GM21515 (cell line): Measurements from ENCODE around the gene IDUA.
"Not testable (repeated sequence)": the region's sequence is repeated elsewhere in the genome, so short reads cannot be mapped to it uniquely, and the experiment has no call there.

Experiments used
- ATAC-seq: cut with Tn5 transposase; IDR thresholded peaks from one replicate; pipeline ENCODE4 v1.9.1; 2021; ENCODE audit not compliant: unreplicated experiment

The IDUA gene

DNA sequence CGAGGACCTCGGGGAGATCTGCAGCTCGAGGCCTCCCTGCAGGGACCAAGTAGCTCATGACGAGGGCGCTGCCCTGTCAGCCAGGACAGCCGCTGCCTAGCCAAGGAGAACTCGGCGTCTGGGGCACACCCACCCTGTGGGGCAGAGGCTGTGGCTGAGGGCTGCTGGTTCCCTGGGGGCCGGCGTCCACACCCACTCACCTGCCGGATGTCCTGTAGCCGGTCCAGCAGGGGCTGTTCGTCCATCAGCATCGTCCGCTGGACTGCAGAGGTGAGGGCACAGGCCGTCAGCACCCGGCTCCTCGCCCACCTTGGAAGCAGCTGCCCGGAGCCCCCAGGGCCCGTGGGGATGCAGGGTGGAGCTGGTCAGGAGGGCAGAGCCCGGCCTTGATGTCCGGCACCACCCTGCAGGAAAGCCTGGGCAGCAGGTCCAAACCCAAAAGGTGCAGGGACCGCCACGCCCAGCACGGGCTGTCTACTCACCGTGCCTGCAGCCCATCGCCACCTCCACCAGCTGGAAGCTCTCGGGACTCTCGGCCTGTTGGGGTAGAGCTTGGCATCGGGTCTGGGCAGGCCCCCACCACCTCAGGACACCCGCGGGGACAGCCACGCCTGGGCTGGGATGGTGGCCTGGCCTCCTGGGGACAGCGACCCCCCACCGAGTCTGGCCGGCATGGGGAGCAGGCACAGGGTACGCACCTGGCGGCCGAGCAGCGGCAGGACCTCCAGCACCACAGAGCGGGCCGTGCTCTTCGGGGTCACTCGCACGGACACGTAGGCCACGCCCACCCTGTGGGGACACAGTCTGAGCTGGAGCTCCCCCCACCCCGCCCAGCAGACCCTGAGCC, 20.4 kb upstream of the IDUA start:
- ATAC-seq: no peak

DNA sequence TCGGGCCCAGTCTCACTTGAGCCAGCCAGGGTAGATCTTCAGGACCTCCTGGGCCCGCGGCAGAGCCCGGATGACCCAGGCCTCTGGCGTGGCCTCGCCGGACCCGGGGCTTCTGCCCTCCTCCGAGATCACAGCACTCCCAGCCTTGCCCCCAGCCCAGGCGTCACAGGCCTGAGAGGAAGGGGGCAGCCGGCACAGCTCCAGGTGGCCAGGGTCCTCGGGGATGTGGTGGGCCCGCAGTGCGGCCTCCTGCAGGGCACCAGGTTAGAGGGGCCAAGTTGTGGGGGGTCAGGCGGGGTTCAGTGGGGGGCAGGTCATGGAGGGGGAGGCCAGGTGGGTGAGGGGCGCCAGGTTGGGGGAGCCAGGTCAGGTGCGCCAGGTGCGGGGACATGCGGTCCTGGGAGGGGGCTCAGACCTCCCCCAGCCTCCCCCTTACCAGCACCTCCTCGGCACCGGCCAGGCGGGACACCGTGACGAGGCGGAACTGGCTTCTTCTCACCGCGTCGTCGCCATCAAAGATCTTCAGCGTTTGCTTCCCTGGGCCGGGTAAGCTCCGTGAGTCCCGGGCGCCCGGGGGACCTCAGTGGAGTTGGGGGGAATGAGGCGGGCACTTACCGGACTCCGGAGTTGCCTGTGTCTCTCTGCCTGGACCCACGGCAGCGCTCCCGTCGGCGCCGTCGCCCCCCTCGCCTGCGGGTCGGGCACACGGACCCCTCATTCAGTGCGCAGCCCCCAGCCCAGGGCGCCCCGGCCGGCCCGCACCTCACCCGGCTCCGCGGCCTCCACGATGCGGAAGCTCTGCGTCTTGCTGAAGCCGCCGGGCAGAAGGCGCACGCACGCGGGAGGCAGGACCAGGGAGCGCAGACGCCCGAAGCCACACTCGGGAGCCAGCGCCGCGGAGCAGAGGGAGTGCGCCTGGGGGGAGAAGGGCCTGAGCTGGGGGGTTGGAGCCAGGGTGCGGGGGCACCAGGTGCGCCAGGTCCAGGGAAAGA, 19.4 kb upstream of the IDUA start:
- ATAC-seq: no peak

DNA sequence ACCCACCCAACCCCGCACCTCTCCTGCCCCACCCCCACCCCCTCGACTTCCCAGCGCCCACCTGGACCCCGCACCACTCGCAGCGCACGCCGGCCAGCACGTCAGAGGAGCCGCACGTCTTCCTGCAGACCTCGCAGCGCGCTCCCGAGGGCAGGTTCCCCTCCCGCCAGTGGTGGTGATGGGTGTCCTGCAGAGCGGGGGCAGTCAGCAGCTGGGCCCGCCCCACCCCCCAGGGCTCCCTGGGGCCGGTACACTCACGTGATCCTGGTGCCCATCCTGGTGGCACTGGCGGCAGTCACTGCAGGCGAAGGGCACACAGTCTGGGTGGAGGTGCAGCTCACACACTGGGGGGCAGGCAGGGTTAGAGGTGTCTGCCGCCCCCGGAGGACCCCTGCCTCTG, 18.6 kb upstream of the IDUA start:
- no peak for ATAC-seq

GRCh38 chr4:968621-969394, 18.0 kb upstream of the IDUA start:
- ATAC-seq: no peak

DNA sequence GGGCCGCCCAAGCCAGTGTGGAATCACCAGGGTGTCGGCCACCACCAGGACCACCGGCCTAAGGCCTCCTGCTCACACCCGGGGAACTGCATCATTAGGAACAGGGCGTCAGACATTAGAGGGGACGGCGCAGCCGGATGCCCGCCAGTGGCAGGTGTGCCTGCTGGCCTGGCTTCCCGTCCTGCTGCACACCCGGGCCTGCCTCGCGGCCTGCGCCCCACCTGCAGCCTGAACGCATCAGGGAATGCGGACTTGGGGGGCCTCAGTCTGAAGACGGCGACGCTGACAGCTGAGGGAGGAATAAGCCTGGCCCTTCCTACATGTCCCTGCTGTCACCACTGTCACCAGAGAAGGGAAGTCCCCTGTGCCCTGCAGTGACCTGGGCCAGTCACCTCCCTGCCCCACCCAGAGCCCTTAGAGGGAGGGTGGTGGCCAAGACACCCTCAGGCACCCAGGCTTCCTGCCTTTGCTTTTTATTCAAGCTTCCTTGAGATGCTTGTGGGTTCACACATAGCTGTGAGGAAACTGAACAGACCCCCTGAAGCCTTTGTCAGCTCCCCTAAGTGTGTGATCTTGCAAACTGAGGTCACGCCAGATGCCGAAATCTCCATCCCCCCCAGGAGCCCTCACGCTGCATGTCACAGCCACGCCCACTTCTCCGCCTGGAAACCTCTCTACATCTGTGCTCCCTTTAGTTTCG, 16.6 kb upstream of the IDUA start:
- ATAC-seq: no peak

DNA sequence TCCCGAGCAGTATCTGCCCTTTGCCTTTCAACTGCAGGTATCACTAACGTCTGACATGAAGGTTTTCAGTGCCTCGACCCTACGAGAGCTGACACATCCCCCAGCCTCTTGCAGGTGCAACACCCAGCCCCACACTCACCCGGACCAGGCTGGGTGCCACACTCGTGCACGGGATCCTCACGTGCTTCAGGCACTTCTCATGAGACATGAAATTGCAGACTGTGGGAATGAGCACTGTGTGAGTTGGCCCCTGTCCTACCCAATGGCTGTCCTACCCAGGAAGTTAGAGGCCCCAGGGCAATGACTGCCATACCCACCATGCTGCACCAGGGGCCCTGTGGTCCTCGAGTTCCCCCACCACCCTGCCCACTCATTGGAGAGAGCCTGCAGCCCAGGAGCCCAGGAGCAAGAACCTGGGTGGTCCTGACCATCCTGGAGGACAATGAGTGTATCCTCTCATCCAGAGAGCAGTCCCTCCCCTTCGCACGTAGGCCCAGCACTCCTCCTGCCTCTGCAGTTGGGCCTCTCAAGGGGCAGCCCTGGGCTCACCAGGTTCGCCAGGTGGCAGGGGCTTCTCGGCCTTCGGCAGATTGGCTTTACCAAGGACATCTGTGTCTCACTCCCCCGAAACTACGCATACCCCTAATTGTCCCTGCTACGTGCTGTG, 15.9 kb upstream of the IDUA start:
- no peak for ATAC-seq

DNA sequence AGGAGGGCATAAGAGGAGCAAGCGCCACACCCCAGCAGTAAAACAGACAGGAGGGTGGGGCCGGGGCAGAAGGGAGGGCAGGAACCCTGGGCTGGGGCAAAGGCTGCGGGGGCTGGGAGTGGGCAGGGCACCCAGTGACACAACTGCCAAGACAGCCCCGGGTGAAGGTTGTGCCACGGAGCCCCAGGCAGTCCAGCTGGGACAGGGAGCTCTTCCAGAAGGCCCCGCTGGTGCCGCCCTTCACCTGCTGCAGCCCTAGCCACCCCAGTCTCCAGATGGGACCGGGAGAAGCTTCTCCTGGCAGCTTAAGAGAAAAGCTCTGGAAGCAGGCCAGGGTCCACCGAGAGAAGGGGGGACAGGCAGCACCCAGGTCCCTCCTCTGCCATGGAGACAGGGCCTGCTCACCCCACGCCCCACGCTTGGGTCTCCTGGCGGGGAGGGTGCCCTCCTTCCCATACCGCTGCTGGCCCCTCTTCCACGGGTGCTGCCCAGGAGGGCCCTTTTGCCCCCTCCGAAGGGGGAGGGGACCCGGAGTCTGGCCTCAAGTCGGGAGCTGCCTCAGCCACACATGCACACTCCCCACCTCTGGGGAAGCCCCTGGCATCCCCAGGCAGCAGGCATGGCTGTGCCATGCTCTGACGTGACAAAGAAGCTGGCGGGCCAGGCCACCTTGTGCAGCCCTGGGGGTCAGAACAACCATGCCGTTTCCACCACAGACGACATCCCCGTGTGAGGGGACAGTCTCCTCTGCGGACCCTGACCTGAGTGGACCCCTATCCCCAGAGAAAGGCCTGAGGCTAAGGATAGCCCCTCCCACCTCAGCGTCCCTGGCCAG, 15.0 kb upstream of the IDUA start:
- ATAC-seq: no peak

DNA sequence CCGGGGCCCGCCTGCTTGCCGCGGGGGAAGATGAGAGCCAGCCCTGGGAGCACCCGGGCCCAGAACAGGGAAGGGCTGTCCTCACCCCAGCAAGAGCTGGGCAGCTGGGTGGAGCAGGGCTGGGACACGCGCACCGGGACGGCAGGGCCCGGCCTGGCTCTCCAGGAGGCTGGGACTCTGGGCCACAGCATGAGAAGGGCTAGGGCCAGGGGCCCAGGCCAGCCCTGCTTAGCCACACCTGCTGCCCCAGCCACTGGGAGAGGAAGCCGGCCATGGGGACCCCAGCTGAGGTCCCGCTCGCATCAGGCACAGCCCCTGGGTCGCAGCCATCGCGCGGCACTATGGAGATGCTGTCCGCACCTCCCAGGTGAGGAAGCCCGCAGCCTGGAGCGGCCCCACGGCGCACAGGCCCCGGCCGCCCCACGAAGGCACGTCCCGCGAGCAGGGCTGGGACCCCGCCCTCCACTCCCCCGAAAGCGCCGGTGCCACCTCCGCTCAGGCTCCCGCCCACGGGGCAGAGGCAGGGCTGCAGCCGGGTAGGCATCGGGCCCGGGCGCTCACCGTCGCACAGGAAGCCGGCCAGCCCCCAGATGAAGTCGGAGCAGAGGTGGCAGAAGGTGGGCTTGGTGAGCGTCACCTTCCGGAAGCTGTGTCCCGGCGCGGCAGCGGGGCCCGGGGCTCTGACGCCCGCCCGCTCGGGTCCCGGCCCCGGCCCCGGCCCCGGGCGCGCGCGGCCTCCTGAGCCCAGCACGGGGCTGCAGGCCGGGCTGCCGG, 14.0 kb upstream of the IDUA start:
- peak; percentile 42 for ATAC-seq

- ATAC-seq: peak; percentile 64
Observed at GRCh38 chr4:973431-974397, 13.1 kb upstream of the IDUA start, which contains the start of gene DGKQ. TSS of gene DGKQ (minus strand) at chr4:973569. CDS start at chr4:973482, 87 bp downstream.

GRCh38 chr4:974668-975067, 12.2 kb upstream of the IDUA start:
- no peak for ATAC-seq

GRCh38 chr4:976016-976415, 10.8 kb upstream of the IDUA start:
- ATAC-seq: not testable (repeated sequence)

DNA sequence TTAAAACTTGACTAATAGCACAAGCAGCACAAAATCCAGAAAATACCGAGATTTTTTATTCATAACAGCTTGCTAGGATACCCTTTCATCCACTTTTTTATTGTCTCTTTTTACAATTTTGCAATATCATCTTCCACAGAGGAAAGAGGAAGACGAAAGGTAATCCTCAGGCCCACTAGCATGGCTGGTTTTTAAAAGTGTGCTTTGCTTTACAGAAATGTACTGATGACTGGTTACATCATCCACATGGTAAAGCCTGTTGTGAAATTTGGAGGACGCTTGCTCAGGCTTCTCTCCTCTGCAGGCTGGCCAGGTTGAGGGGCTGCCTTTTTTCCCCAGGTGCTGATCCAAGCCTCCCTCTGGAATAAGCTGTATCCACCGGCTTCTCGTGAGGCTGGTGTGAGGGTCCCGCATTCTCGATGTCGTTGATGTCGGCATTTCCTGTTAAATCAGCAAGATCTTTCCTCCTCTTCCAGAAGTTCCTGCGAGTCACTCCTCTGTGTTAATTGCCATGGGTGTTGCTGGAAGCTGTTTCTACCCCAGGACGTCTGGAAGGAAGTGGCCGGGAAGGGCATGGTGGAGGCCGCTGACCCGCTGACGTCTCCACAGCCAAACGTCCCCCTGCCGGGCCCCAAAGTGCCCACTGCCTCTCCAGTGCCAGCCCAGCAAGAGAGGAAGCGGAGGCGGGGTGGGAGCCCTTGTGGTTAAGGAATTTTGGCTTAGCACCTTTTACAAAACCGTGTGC, 7.7 kb upstream of the IDUA start:
- no peak for ATAC-seq

DNA sequence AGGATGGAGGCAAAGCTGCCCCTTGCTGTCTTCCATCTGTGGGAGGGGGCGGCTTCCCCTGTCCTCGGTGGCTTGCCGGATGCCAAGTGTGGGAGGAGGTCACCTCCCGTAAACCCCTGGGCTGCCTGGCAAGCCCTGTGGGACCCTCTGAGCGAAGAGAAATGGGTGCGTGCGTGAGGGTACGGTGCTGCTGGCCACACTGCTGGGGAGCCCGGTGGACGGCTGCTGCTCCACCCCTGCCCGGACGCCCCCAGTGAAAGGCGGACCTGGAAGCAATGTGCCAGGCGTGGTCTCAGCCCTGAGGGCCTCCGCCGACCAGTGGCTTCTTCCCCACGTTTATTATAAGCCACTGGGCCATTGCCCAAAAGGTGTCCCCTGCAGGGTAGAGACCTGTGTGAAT, 4.6 kb upstream of the IDUA start:
- ATAC-seq: no peak

DNA sequence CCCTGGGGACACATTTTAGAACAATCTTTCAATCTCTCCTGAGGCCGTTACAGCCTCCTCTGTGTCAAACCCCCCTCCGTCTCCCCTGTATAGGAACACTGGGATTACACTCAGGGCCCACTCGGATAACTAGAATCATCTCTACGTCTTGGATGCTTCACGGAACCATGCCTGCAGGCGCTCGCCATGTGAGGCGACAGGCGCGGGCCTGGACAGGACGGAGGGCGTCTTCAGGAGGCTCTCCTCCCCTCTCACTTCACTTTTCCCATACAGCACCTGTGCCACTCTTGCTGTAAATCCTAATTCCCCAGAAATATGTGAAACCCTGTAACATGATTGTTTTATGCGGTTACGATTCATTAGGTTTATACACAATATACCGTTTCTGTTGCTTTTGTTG, 4.0 kb upstream of the IDUA start:
- ATAC-seq: no peak

- no peak for ATAC-seq
Observed at GRCh38 chr4:984336-985054, 2.3 kb upstream of the IDUA start.
